Esophagus squamous epithelium (tissue), 5 donors: Measurements from ENCODE around the gene P2RX2. TPM values are rescaled to one million over a fixed set of nuclear protein-coding genes. Genes with fewer than 3 reads are reported as not detected.

Source experiments
- DNase-seq: peaks from one replicate; lab custom pipeline; 2025; lab: John Stamatoyannopoulos, UW
- H3K27ac ChIP-seq, 4 donors: fragments of 200-600 bp; sonication (generic); one replicate each; pipeline ENCODE4 v1.5.1; 2016 to 2019; ENCODE audit warnings: mild to moderate bottlenecking in 1 of 4
- H3K27me3 ChIP-seq, 4 donors: fragments of 200-600 bp; sonication (generic); 1 replicate in 3 of 4; 2 replicates in 1 of 4; pipeline versions ENCODE4 v1.5.1 to v1.6.0; 2017 to 2021; ENCODE audit warnings: antibody characterized with exemption in 1 of 4
- H3K36me3 ChIP-seq, 3 donors: fragments of 200-600 bp; sonication (generic); one replicate each; pipeline ENCODE4 v1.5.1; 2016 to 2019
- H3K4me1 ChIP-seq, 3 donors: fragments of 200-600 bp; sonication (generic); one replicate each; pipeline ENCODE4 v1.5.1; 2017 to 2019
- H3K4me3 ChIP-seq, 4 donors: fragments of 200-600 bp; sonication (generic); 1 replicate in 3 of 4; 2 replicates in 1 of 4; pipeline ENCODE4 v1.5.1; 2016 to 2019; ENCODE audit warnings: mild to moderate bottlenecking in 2 of 4, moderate library complexity in 1 of 4
- H3K9me3 ChIP-seq, 3 donors: fragments of 200-600 bp; sonication (generic); one replicate each; pipeline ENCODE4 v1.5.1; 2016 to 2019
- CTCF ChIP-seq, 6 experiments: fragments of 450-650 bp in 4 of 6; fragments of 200-600 bp in 2 of 6; sonication (generic) in 2 of 6; IDR thresholded peaks; one replicate each; pipeline ENCODE4 v1.5.1; 2016 to 2019; ENCODE audit warnings: antibody characterized with exemption in 6 of 6, mild to moderate bottlenecking in 4 of 6, moderate library complexity in 4 of 6
- POLR2A ChIP-seq, 4 donors: fragments of 450-650 bp; IDR thresholded peaks; one replicate each; pipeline ENCODE4 v1.6.1; 2017; ENCODE audit warnings: antibody characterized with exemption in 4 of 4, mild to moderate bottlenecking in 4 of 4, moderate library complexity in 3 of 4
- WGBS, 2 donors: methylation state at CpG; one replicate each; pipeline ENCODE4 v1.1.5; 2018; 5-methylcytosine and 5-hydroxymethylcytosine counted together
- intact Hi-C: fragments of 100-400 bp; cut with DNase I; formaldehyde crosslinking; loops from one replicate; pipeline ENCODE4 v1.15.0; 2022
- total RNA-seq, 4 donors: library from RNA; depleted of rRNA; stranded (reverse); fragments of >200 nt; gene quantifications; one replicate each; pipeline ENCODE4 v1.1.0, GENCODE V29; 2016
- donor health status: DM: yes; HTN: yes; CAD: no.

Gene P2RX2
- total RNA-seq, 4 donors from 2014 or later, result 0.35 to 8.0 TPM; not detected in 2

DNA sequence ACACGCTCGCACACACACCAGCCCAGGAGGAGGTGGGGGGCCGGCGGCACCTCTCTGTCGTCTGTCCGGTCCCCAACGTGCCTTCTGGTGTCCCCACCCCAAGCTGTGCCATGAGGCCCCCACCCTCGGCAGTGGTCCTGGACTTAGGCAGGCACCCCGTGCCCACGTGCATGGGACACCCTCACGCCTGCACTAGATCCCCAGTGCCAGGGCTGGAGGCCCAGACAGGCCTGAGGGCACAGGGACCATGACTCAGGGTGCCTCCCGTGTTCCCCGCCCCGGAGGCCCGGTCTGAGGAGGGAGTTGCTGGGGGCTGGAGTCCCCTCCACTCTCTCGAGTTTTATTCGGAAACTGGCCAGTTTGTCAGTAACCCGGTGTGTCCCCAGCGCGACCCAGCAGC, 47.0 kb upstream of the P2RX2 start:
- no peaks in the 10 kb centered on the region for H3K27me3 ChIP-seq
- no peaks in the 10 kb centered on the region for H3K4me1 ChIP-seq
- TF ChIP-seq CTCF (IDR thresholded peaks at IDR 0.05), result no peak
- TF ChIP-seq POLR2A (IDR thresholded peaks at IDR 0.05), result no peak
- no peak overlapping the region for H3K27ac ChIP-seq
- no peak for DNase-seq
- peaks cover 6 to 95% (median 6%) of the 10 kb centered on the region in 3 donors for H3K36me3 ChIP-seq
- intact Hi-C loops, result no loop called here
- 73 to 75% methylated on average over 3 to 4 of the region's 20 CpGs for WGBS, 2 donors
- no peak overlapping the region for H3K4me3 ChIP-seq
- H3K9me3 ChIP-seq, result no peaks in the 10 kb centered on the region

DNA sequence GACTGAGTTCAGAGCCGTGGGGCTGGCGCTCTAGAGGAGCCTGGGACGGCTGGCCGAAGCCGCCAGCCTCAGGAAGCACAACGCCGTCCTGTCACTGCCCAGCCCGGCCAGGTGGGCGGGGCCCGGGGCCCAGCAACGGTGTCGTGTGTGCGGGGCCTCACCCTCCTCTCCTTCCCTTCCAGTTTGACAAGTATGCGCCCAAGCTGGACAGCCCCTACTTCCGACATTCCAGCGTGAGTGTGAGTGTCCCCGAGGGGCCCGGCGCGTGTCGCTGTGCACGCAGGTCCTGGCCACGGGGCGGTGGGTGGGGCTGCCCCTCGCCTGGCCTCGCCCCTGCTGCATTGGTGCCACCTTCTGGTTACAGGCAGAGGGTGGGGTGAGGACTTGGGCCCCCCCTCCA, 46.5 kb upstream of the P2RX2 start:
- no peak overlapping the region for H3K27ac ChIP-seq
- no peak overlapping the region for H3K4me3 ChIP-seq
- WGBS, 2 donors, result 60 to 81% methylated on average over 2 to 19 of the region's 26 CpGs
- TF ChIP-seq CTCF (IDR thresholded peaks at IDR 0.05) (no peak), POLR2A (IDR thresholded peaks at IDR 0.05) (no peak)
- H3K36me3 ChIP-seq, result peaks cover 10 to 95% (median 11%) of the 10 kb centered on the region in 3 donors
- H3K9me3 ChIP-seq, result no peaks in the 10 kb centered on the region
- no peaks in the 10 kb centered on the region for H3K27me3 ChIP-seq
- intact Hi-C loops, result no loop called here
- no peaks in the 10 kb centered on the region for H3K4me1 ChIP-seq
- no peak for DNase-seq

DNA sequence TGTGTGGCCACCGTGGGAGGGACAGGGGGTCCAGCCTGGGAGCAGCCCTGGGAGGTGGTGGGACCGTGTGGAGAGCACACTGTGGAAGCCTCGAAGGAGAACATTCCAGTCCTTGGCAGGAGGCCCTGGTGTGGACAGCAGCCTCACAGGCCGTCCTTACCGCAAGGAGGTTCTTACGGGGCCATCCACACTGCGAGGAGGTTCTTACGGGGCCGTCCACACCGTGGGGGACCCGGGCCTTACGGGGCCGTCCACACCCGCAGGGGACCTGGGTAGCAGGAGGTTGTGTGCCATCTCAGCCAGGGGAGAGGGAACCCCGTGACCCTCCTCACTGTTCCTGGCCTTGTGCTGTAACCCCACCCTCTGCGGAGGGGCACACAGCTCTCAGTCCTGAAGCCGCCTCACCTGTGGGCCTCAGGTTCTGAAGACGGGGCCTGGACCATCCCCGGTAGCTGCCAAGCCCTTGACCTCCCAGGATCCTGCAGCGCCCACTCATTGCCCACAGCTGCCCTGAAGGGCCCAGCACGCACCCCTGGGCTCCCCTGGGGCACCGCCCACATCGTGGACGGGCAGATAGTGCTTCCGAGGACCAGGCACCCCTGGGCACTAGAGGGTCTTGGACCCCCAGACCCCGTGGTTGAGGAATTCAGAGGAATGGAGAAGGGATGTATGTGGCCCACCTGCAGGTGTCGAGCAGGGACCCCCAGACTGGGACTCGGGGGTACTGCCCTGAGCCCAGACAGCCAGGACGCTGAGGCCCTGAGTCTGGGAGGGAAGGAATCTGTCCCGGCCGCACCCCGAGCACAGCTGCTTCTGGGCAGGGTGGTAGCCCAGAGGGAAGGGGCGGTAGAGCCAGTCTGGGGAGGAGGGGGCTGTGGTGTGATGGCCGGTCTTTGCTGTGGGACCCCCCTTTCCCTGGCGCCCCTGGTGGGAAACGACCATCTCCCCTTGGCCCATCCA, 45.5 kb upstream of the P2RX2 start:
- no peak for TF ChIP-seq POLR2A (IDR thresholded peaks at IDR 0.05)
- TF ChIP-seq CTCF (IDR thresholded peaks at IDR 0.05), result no peak
- WGBS, 2 donors, result 90% methylated on average over 2 of the region's 36 CpGs; no CpG with 5 or more reads in 1 of the 2 donors
- H3K4me1 ChIP-seq, result no peaks in the 10 kb centered on the region
- no peaks in the 10 kb centered on the region for H3K9me3 ChIP-seq
- intact Hi-C loops, result no loop called here
- no peak for DNase-seq
- H3K27ac ChIP-seq, result no peak overlapping the region
- peaks cover 10 to 95% (median 13%) of the 10 kb centered on the region in 3 donors for H3K36me3 ChIP-seq
- H3K27me3 ChIP-seq, result no peaks in the 10 kb centered on the region
- H3K4me3 ChIP-seq, result no peak overlapping the region

- 97 to 99% methylated on average over 12 to 13 of the region's 39 CpGs for WGBS, 2 donors
- intact Hi-C loops, result no loop called here
- peaks cover 10 to 97% (median 13%) of the 10 kb centered on the region in 3 donors for H3K36me3 ChIP-seq
These were observed 44.1 kb upstream of the P2RX2 start for GRCh38 chr12:132574271-132574996.

More at GRCh38 chr12:132574271-132574996, 44.1 kb upstream of the P2RX2 start:
- Histone ChIP-seq H3K4me1 (peaks cover 0 to 8% (median 0%) of the 10 kb centered on the region in 3 donors), H3K4me3 (no peak overlapping the region), H3K9me3 (no peaks in the 10 kb centered on the region), H3K27ac (no peak overlapping the region), H3K27me3 (no peaks in the 10 kb centered on the region)
- TF ChIP-seq POLR2A (IDR thresholded peaks at IDR 0.05) (no peak), CTCF (IDR thresholded peaks at IDR 0.05) (no peak)
- DNase-seq, result no peak
